Right lobe of liver (tissue), 6 donors: Measurements from ENCODE around the gene SLC15A3. TPM values are rescaled to one million over a fixed set of nuclear protein-coding genes. Genes with fewer than 3 reads are reported as not detected.

Source experiments
- ATAC-seq, 4 donors: fragments of 200-7000 bp; cut with Tn5 transposase; one replicate each; pipeline ENCODE4 v1.9.1; 2020; ENCODE audit warnings: mild to moderate bottlenecking in 4 of 4, moderate library complexity in 4 of 4
- DNase-seq, 3 donors: peaks; one replicate each; pipeline ENCODE4 v3.0.0-alpha.2; 2020
- H3K27ac ChIP-seq, 3 donors: fragments of 200-600 bp; one replicate each; pipeline ENCODE4 v1.8.0; 2022
- H3K27me3 ChIP-seq, 2 donors: fragments of 200-600 bp; one replicate each; pipeline ENCODE4 v1.8.0; 2022
- H3K36me3 ChIP-seq, 4 donors: fragments of 200-600 bp; sonication (generic) in 1 of 4; one replicate each; pipeline versions ENCODE4 v1.5.1 to v1.8.0; 2017 to 2022; ENCODE audit warnings: control low read depth in 1 of 4
- H3K4me1 ChIP-seq, 4 donors: fragments of 200-600 bp; sonication (generic) in 1 of 4; one replicate each; pipeline versions ENCODE4 v1.5.1 to v1.8.0; 2017 to 2022; ENCODE audit warnings: control low read depth in 1 of 4
- H3K4me3 ChIP-seq, 3 donors: fragments of 200-600 bp; one replicate each; pipeline ENCODE4 v1.8.0; 2022
- H3K9me3 ChIP-seq, 4 donors: fragments of 200-600 bp; sonication (generic) in 1 of 4; one replicate each; pipeline versions ENCODE4 v1.5.1 to v1.8.0; 2017 to 2022; ENCODE audit warnings: control low read depth in 1 of 4
- CTCF ChIP-seq, 4 donors: fragments of 200-600 bp in 3 of 4; fragments of 450-650 bp in 1 of 4; IDR thresholded peaks; one replicate each; pipeline versions ENCODE4 v1.5.1 to v1.8.0; 2016 to 2022; ENCODE audit warnings: antibody characterized with exemption in 4 of 4, mild to moderate bottlenecking in 2 of 4
- POLR2A ChIP-seq: fragments of 450-650 bp; IDR thresholded peaks from one replicate; pipeline ENCODE4 v1.6.1; 2017; ENCODE audit warnings: antibody characterized with exemption, mild to moderate bottlenecking
- WGBS: methylation state at CpG from one replicate; pipeline ENCODE4 v1.1.6; 2018; ENCODE audit warnings: low coverage, low lambda C conversion rate; ENCODE audit not compliant: insufficient coverage; ENCODE audit errors: missing lambda C conversion rate; 5-methylcytosine and 5-hydroxymethylcytosine counted together
- intact Hi-C, 2 donors: fragments of 100-400 bp; cut with DNase I; formaldehyde crosslinking; loops; one replicate each; pipeline versions ENCODE4 v1.11.2 to v1.14.1; 2022
- total RNA-seq, 6 experiments: library from RNA; depleted of rRNA in 2 of 6; stranded (reverse); fragments of >200 nt in 2 of 6; fragmentation: NEBNext Ultra II Directional in 3 of 6; extraction: Animal tissue kit (Norgen Biotek cat#: 25700) in 3 of 6; gene quantifications; one replicate each; pipeline versions ENCODE4 v1.1.0 to v1.2.4, GENCODE V29; 2016 to 2023
- donor health status: DM: no; HTN: yes; CAD: no.
- donor health status: DM: no; HTN: no; CAD: no.
- donor health status: DM: no; HTN: no; CAD: no.
- donor health status: DM: no; HTN: yes; CAD: no.
- donor health status: DM: no; HTN: yes; CAD: no.

SLC15A3 gene
- total RNA-seq, 6 experiments from 2014 or later, result 7.2 to 22.2 (median 9.2) TPM

- WGBS, result 80% methylated on average over 2 of the region's 6 CpGs
- intact Hi-C loops, result no loop called here
- ATAC-seq (peak; percentile 6 to 34 (median 9)), DNase-seq (no peak)
- Histone ChIP-seq H3K9me3 (no peaks in the 10 kb centered on the region), H3K27me3 (no peaks in the 10 kb centered on the region), H3K4me3 (no peak overlapping the region), H3K27ac (no peak overlapping the region), H3K36me3 (peaks cover 0 to 27% (median 14%) of the 10 kb centered on the region in 4 donors), H3K4me1 (peaks cover 0 to 11% (median 0%) of the 10 kb centered on the region in 4 donors)
- TF ChIP-seq POLR2A (no peak), CTCF (IDR thresholded peaks at IDR 0.05) (no peak)
Measured at GRCh38 chr11:60923800-60924109, 28.2 kb downstream of the SLC15A3 start.

- no peaks in the 10 kb centered on the region for H3K9me3 ChIP-seq
- DNase-seq (no peak), ATAC-seq (no peak)
- no peak overlapping the region for H3K4me3 ChIP-seq
- H3K27ac ChIP-seq, result no peak overlapping the region
- 72% methylated on average over 3 of the region's 5 CpGs for WGBS
- intact Hi-C loops, result no loop called here
- peaks cover 0 to 27% (median 14%) of the 10 kb centered on the region in 4 donors for H3K36me3 ChIP-seq
- H3K27me3 ChIP-seq, result no peaks in the 10 kb centered on the region
- peaks cover 0 to 11% (median 0%) of the 10 kb centered on the region in 4 donors for H3K4me1 ChIP-seq
- TF ChIP-seq POLR2A, result no peak
Measured at GRCh38 chr11:60923326-60923725, 28.6 kb downstream of the SLC15A3 start.

GRCh38 chr11:60922906-60923305 is 29.1 kb downstream of the SLC15A3 start:
- intact Hi-C loops, result no loop called here
- no peak for DNase-seq
- Histone ChIP-seq H3K4me1 (peaks cover 0 to 11% (median 0%) of the 10 kb centered on the region in 4 donors), H3K9me3 (no peaks in the 10 kb centered on the region), H3K27me3 (no peaks in the 10 kb centered on the region), H3K4me3 (no peak overlapping the region), H3K27ac (no peak overlapping the region), H3K36me3 (peaks cover 0 to 27% (median 14%) of the 10 kb centered on the region in 4 donors)
- WGBS, result no CpG with 5 or more reads among the region's 6 CpGs
- ATAC-seq, result no peak
- no peak for TF ChIP-seq CTCF (IDR thresholded peaks at IDR 0.05)
- no peak for TF ChIP-seq POLR2A

- H3K4me1 ChIP-seq, result peaks cover 0 to 11% (median 0%) of the 10 kb centered on the region in 4 donors
- H3K9me3 ChIP-seq, result no peaks in the 10 kb centered on the region
- ATAC-seq (no peak), DNase-seq (no peak)
- intact Hi-C loops, result no loop called here
- 84% methylated on average over 3 of the region's 23 CpGs for WGBS
- TF ChIP-seq POLR2A, result no peak
- TF ChIP-seq CTCF (IDR thresholded peaks at IDR 0.05), result no peak
- H3K36me3 ChIP-seq, result peaks cover 0 to 27% (median 14%) of the 10 kb centered on the region in 4 donors
- H3K27ac ChIP-seq, result no peak overlapping the region
- no peaks in the 10 kb centered on the region for H3K27me3 ChIP-seq
- no peak overlapping the region for H3K4me3 ChIP-seq
Measured at GRCh38 chr11:60921777-60922335, 30.1 kb downstream of the SLC15A3 start.

GRCh38 chr11:60921259-60921658 is 30.7 kb downstream of the SLC15A3 start:
- Histone ChIP-seq H3K4me3 (no peak overlapping the region), H3K27me3 (no peaks in the 10 kb centered on the region), H3K4me1 (peaks cover 0 to 11% (median 0%) of the 10 kb centered on the region in 4 donors), H3K27ac (no peak overlapping the region), H3K9me3 (no peaks in the 10 kb centered on the region), H3K36me3 (peaks cover 0 to 27% (median 14%) of the 10 kb centered on the region in 4 donors)
- no peak for TF ChIP-seq CTCF (IDR thresholded peaks at IDR 0.05)
- no peak for TF ChIP-seq POLR2A
- 96% methylated on average over 11 of the region's 11 CpGs for WGBS
- intact Hi-C loops, result no loop called here
- no peak for ATAC-seq
- DNase-seq, result no peak
